Muscle of leg (tissue), 11 donors: ENCODE results near the gene FIGNL2. TPM values are rescaled to one million over a fixed set of nuclear protein-coding genes. Genes with fewer than 3 reads are reported as not detected.
"Not testable (repeated sequence)": the region's sequence is repeated elsewhere in the genome, so short reads cannot be mapped to it uniquely, and the experiment has no call there.

ENCODE experiments used
- DNase-seq: peaks from one replicate; pipeline ENCODE4 v3.0.0; 2013
- H3K27ac ChIP-seq: one replicate; pipeline ENCODE4 v1.5.1; 2013; ENCODE audit warnings: mild to moderate bottlenecking, low read length, control low read depth
- H3K27me3 ChIP-seq: one replicate; pipeline ENCODE4 v1.6.1; 2013; ENCODE audit warnings: low read length; ENCODE audit not compliant: control insufficient read depth, insufficient read depth
- H3K36me3 ChIP-seq: one replicate; pipeline ENCODE4 v1.6.1; 2013; ENCODE audit warnings: low read length; ENCODE audit not compliant: control insufficient read depth, insufficient read depth
- H3K4me1 ChIP-seq: one replicate; pipeline ENCODE4 v1.6.1; 2013; ENCODE audit warnings: low read length; ENCODE audit not compliant: control insufficient read depth, insufficient read depth
- H3K4me3 ChIP-seq: one replicate; pipeline ENCODE4 v1.5.1; 2013; ENCODE audit warnings: low read length, control low read depth
- H3K9me3 ChIP-seq: replicated peaks from 2 replicates; pipeline ENCODE4 v1.6.1; 2013; ENCODE audit warnings: low read depth, low read length; ENCODE audit not compliant: control insufficient read depth
- WGBS: methylation state at CpG from one replicate; pipeline ENCODE4 v1.1.5; 2013; ENCODE audit warnings: missing lambda C conversion rate; ENCODE audit not compliant: insufficient coverage; 5-methylcytosine and 5-hydroxymethylcytosine counted together
- polyA plus RNA-seq, 8 donors: library from polyadenylated mRNA; unstranded; fragments of 120-200 nt; gene quantifications; one replicate each; pipeline versions ENCODE4 v1.2.1 to v1.2.3, GENCODE V29; 2013; ENCODE audit warnings: inconsistent platforms in 1 of 8, low replicate concordance in 1 of 8; ENCODE audit not compliant: insufficient read length in 8 of 8, insufficient read depth in 1 of 8
- total RNA-seq: library from RNA; stranded (reverse); fragments of 120-200 nt; gene quantifications from one replicate; pipeline ENCODE4 v1.2.4, GENCODE V29; 2013

The FIGNL2 gene
- total and polyA plus RNA-seq, 9 donors, result 0.90 to 1.7 (median 1.5) TPM

GRCh38 chr12:51836041-51836826 is 12.3 kb downstream of the FIGNL2 start:
- Histone ChIP-seq H3K36me3 (no peaks in the 10 kb centered on the region), H3K4me1 (peaks cover 56% of the 10 kb centered on the region), H3K9me3 (no peaks in the 10 kb centered on the region), H3K4me3 (no peak overlapping the region), H3K27ac (no peak overlapping the region), H3K27me3 (peaks cover 37% of the 10 kb centered on the region)
- DNase-seq, result no peak
- WGBS, result 37% methylated on average over 3 of the region's 13 CpGs

GRCh38 chr12:51834411-51834810 is 14.1 kb downstream of the FIGNL2 start:
- Histone ChIP-seq H3K4me1 (peaks cover 51% of the 10 kb centered on the region), H3K27me3 (peaks cover 40% of the 10 kb centered on the region), H3K4me3 (no peak overlapping the region), H3K36me3 (no peaks in the 10 kb centered on the region), H3K27ac (no peak overlapping the region), H3K9me3 (no peaks in the 10 kb centered on the region)
- no peak for DNase-seq
- WGBS, result 43% methylated on average over 11 of the region's 11 CpGs

- Histone ChIP-seq H3K27ac (no peak overlapping the region), H3K9me3 (no peaks in the 10 kb centered on the region), H3K4me3 (no peak overlapping the region), H3K27me3 (peaks cover 42% of the 10 kb centered on the region), H3K36me3 (no peaks in the 10 kb centered on the region), H3K4me1 (peaks cover 53% of the 10 kb centered on the region)
- WGBS, result 76% methylated on average over 10 of the region's 12 CpGs
- no peak for DNase-seq
Measured at GRCh38 chr12:51833448-51834227, 14.9 kb downstream of the FIGNL2 start.

- no peak overlapping the region for H3K27ac ChIP-seq
- no peaks in the 10 kb centered on the region for H3K36me3 ChIP-seq
- peak; percentile 63 for DNase-seq
- no peak overlapping the region for H3K4me3 ChIP-seq
- peaks cover 46% of the 10 kb centered on the region for H3K4me1 ChIP-seq
- no peaks in the 10 kb centered on the region for H3K9me3 ChIP-seq
- WGBS, result 59% methylated on average over 8 of the region's 10 CpGs
- H3K27me3 ChIP-seq, result peaks cover 34% of the 10 kb centered on the region
Measured at GRCh38 chr12:51832354-51833107, 16.0 kb downstream of the FIGNL2 start.

- H3K27ac ChIP-seq, DNase-seq, H3K36me3 ChIP-seq, H3K9me3 ChIP-seq, H3K4me3 ChIP-seq: not testable (repeated sequence)
- WGBS, result 74% methylated on average over 2 of the region's 5 CpGs
- Histone ChIP-seq H3K4me1 (peaks cover 43% of the 10 kb centered on the region), H3K27me3 (peaks cover 29% of the 10 kb centered on the region)
Measured at GRCh38 chr12:51831817-51832216, 16.7 kb downstream of the FIGNL2 start.

- Histone ChIP-seq H3K27me3 (peaks cover 22% of the 10 kb centered on the region), H3K4me3 (no peak overlapping the region), H3K27ac (no peak overlapping the region), H3K9me3 (no peaks in the 10 kb centered on the region), H3K4me1 (peaks cover 29% of the 10 kb centered on the region), H3K36me3 (no peaks in the 10 kb centered on the region)
- whole genome bisulfite sequencing, result 43% methylated on average over 1 of the region's 1 CpG
- DNase-seq, result no peak
Measured at GRCh38 chr12:51829641-51830040, 18.9 kb downstream of the FIGNL2 start.

GRCh38 chr12:51829011-51829481 is 19.5 kb downstream of the FIGNL2 start:
- no peak overlapping the region for H3K27ac ChIP-seq
- peaks cover 5% of the 10 kb centered on the region for H3K36me3 ChIP-seq
- WGBS, result 20% methylated on average over 1 of the region's 5 CpGs
- H3K4me3 ChIP-seq, result no peak overlapping the region
- no peaks in the 10 kb centered on the region for H3K9me3 ChIP-seq
- DNase-seq, result no peak
- peaks cover 19% of the 10 kb centered on the region for H3K27me3 ChIP-seq
- H3K4me1 ChIP-seq, result peaks cover 23% of the 10 kb centered on the region

- peaks cover 5% of the 10 kb centered on the region for H3K36me3 ChIP-seq
- H3K9me3 ChIP-seq, result no peaks in the 10 kb centered on the region
- DNase-seq, result no peak
- no peak overlapping the region for H3K27ac ChIP-seq
- H3K4me1 ChIP-seq, result peaks cover 19% of the 10 kb centered on the region
- 74% methylated on average over 6 of the region's 11 CpGs for WGBS
- H3K4me3 ChIP-seq, result no peak overlapping the region
- peaks cover 18% of the 10 kb centered on the region for H3K27me3 ChIP-seq
Measured at GRCh38 chr12:51827925-51828818, 20.3 kb downstream of the FIGNL2 start.

- DNase-seq, result no peak
- H3K4me3 ChIP-seq, result no peak overlapping the region
- H3K27ac ChIP-seq, result no peak overlapping the region
- peaks cover 12% of the 10 kb centered on the region for H3K27me3 ChIP-seq
- WGBS, result 74% methylated on average over 3 of the region's 4 CpGs
- peaks cover 8% of the 10 kb centered on the region for H3K36me3 ChIP-seq
- peaks cover 15% of the 10 kb centered on the region for H3K4me1 ChIP-seq
- H3K9me3 ChIP-seq, result no peaks in the 10 kb centered on the region
Measured at GRCh38 chr12:51826881-51827280, 21.6 kb downstream of the FIGNL2 start.
